ENCODE measurements around the gene TANGO2.

TANGO2 gene

DNA sequence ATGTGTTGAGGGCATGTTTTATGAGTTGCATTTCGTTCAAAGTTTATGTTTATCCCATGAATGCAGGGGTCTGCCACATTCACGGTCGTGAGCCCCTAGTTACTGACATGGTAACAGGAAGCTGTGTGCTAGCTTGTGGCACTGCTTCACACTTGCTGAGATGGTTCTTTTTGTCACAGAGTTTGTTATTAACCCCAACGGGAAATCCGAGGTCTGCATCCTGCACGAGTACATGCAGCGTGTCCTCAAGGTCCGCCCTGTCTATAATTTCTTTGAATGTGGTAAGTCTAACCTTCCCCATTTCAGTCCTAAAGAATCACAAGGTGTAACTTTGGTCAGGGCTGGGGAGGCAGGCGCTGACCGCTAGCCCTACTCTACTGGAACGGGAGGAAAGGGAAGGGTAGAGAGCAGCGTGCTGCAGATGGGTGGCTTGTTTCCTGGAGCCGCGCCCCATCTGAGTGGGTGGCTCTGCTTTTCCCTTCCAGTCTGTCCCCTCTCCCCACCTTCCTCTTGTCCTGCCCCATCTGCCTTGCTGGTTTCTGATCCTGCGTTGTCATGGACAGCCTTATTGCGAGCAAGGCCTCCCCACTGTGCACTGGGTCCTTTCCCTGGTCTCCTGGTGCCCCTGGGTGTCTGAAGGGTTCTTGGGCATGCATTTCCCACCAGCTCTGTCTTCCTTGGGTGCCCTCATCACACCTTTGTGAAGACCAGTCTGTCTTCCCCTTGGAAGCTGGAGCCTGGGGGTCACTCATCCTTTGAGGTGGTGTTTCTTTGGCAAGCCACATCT, 71.0 kb downstream of the TANGO2 start:
- DNase-seq (ENCODE audit: low read depth): no peak
- TF ChIP-seq CTCF (IDR thresholded peaks at IDR 0.05; ENCODE audit: control insufficient read depth, insufficient read depth, low read depth, low read length, missing control alignments): no peak
- no peak overlapping the region for H3K4me3 ChIP-seq (ENCODE audit: control insufficient read depth, low read depth, low read length)

DNA sequence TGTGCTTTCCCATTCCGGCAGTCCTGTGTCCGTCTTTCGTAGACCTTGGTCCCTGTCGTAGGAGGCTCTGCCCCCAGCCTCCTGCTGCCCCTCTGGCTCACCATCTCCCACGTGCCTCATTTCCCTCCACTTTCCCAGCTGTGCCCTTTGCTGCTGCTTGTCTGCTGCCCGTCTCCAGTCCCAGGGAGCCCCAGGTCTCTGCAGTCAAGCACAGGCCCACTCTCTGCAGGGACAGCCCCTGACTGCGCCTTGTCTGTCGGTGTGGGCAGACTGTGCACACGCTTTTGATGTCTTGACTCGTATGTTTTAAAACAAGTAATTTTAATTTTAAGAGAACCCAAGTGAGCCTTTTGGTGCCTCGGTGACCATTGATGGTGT, 71.6 kb downstream of the TANGO2 start:
- H3K4me3 ChIP-seq (ENCODE audit: control insufficient read depth, low read depth, low read length): no peak overlapping the region
- no peak for TF ChIP-seq CTCF (IDR thresholded peaks at IDR 0.05; ENCODE audit: control insufficient read depth, insufficient read depth, low read depth, low read length, missing control alignments)
- no peak for DNase-seq (ENCODE audit: low read depth)

GRCh38 chr22:20093418-20094196, 72.7 kb downstream of the TANGO2 start:
- no peak for TF ChIP-seq CTCF (IDR thresholded peaks at IDR 0.05; ENCODE audit: control insufficient read depth, insufficient read depth, low read depth, low read length, missing control alignments)
- DNase-seq (ENCODE audit: low read depth): no peak
- H3K4me3 ChIP-seq (ENCODE audit: control insufficient read depth, low read depth, low read length): no peak overlapping the region

DNA sequence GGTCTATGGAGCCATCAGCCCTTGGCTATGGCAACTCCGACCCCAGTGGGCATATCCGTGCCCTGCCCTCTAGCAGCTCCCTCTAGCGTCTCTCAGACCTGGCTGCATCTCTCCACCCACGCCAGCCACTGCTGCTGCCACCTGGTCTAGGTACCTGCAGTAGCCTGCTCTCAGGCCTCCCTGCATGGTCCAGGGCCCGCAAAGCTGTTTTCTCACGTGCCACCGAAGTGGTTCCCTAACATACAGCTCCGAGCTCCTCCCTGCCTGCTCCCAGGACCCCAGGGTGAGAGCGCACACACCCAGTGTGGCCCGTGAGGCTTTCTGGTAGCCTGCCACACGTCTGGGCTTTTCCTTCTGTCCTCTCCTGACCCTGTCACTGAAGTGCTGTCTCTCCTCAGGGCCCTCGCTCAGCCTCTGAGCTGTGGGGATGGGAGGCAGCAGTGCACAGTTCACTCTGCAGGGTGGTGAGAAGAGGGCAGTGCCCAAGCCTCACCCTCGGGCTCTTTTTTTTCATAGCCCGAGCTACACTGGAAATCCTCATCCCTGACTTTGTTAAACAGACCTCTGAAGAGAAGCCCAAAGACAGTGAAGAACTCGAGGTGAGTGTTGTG, 73.4 kb downstream of the TANGO2 start:
- no peak overlapping the region for H3K4me3 ChIP-seq (ENCODE audit: control insufficient read depth, low read depth, low read length)
- no peak for DNase-seq (ENCODE audit: low read depth)
- TF ChIP-seq CTCF (IDR thresholded peaks at IDR 0.05; ENCODE audit: control insufficient read depth, insufficient read depth, low read depth, low read length, missing control alignments): no peak

GRCh38 chr22:20095521-20095920, 74.6 kb downstream of the TANGO2 start:
- H3K4me3 ChIP-seq (ENCODE audit: control insufficient read depth, low read depth, low read length): no peak overlapping the region
- no peak for TF ChIP-seq CTCF (IDR thresholded peaks at IDR 0.05; ENCODE audit: control insufficient read depth, insufficient read depth, low read depth, low read length, missing control alignments)
- DNase-seq (ENCODE audit: low read depth): no peak

DNA sequence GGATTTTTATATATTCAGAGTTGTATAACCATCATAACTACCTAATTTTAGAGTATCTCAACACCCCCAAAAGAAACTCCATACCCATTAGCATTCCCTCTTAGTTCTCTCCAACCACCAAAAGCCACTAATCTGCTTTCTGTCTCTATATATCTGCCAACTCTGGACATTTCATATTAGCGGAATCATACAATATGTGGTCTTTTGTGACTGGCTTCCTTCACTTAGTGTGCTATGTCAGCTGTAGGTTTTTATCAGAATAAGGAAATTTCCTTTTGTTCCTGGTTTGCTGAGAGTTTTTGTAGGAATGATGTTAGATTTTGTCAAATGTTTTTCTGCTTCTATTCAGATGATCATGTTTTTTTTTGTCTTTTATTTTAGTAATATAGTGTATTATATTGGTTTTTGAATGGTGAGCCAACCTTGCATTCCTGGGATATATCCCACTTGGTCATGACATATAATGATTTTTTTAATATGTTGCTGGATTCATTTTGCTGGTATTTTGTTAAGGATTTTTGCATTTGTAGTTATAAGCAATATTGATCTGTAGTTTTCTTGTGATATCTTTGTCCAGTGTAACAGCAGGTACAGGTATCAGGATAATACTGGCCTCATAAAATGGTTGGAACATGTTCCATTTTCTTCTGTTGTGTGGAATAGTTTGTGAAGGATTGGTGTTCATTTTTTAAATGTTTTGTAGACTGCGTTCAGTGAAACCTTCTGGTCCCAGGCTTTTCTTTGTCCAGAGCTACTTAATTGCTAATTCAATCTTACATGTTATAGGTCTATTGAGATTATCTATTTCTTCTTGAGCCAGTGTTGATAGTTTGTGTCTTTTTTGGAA, 75.9 kb downstream of the TANGO2 start:
- no peak overlapping the region for H3K4me3 ChIP-seq (ENCODE audit: control insufficient read depth, low read depth, low read length)
- no peak for TF ChIP-seq CTCF (IDR thresholded peaks at IDR 0.05; ENCODE audit: control insufficient read depth, insufficient read depth, low read depth, low read length, missing control alignments)
- no peak for DNase-seq (ENCODE audit: low read depth)
